Karpas-422 (cell line): ENCODE data around the gene GPR42. TPM values are rescaled to one million over a fixed set of nuclear protein-coding genes. Genes with fewer than 3 reads are reported as not detected.
A peak's percentile ranks its signal among the peaks of the same experiment; 100 is the strongest.

Source experiments
- DNase-seq: peaks from one replicate; pipeline ENCODE4 v3.0.0-alpha.2; 2015
- H2AFZ ChIP-seq: fragments of 200-600 bp; sonication (generic); 2 replicates; pipeline ENCODE4 v1.6.1; 2014; ENCODE audit warnings: antibody characterized with exemption, low read length, mixed read lengths
- H3K27ac ChIP-seq: fragments of 200-600 bp; sonication (generic); 2 replicates; pipeline ENCODE4 v1.5.1; 2014; ENCODE audit warnings: mild to moderate bottlenecking, low read length, moderate library complexity
- H3K27me3 ChIP-seq: fragments of 200-600 bp; sonication (generic); 2 replicates; pipeline ENCODE4 v1.6.1; 2014; ENCODE audit warnings: low read length, mixed read lengths
- H3K36me3 ChIP-seq: fragments of 200-600 bp; sonication (generic); 2 replicates; pipeline ENCODE4 v1.6.1; 2014; ENCODE audit warnings: low read length, mixed read lengths; ENCODE audit not compliant: insufficient read depth
- H3K4me1 ChIP-seq: fragments of 200-600 bp; sonication (generic); 2 replicates; pipeline ENCODE4 v1.6.1; 2014; ENCODE audit warnings: mild to moderate bottlenecking, low read length, mixed read lengths
- H3K4me2 ChIP-seq: fragments of 200-600 bp; sonication (generic); 2 replicates; pipeline ENCODE4 v1.6.1; 2014; ENCODE audit warnings: low read length, low read depth, mild to moderate bottlenecking; ENCODE audit not compliant: poor library complexity, severe bottlenecking
- H3K4me3 ChIP-seq: fragments of 200-600 bp; sonication (generic); 2 replicates; pipeline ENCODE4 v1.5.1; 2014; ENCODE audit warnings: mild to moderate bottlenecking, antibody characterized with exemption, low read length, mixed read lengths
- H3K79me2 ChIP-seq: fragments of 200-600 bp; sonication (generic); 2 replicates; pipeline ENCODE4 v1.6.1; 2014; ENCODE audit warnings: mild to moderate bottlenecking, low read length, mixed read lengths
- H3K9ac ChIP-seq: fragments of 200-600 bp; sonication (generic); 2 replicates; pipeline ENCODE4 v1.6.0; 2014; ENCODE audit warnings: low read length
- H3K9me2 ChIP-seq: fragments of 200-600 bp; sonication (generic), shearing (Covaris generic); replicated peaks from 2 replicates; pipeline ENCODE4 v1.6.0; 2014; ENCODE audit warnings: mild to moderate bottlenecking, low read length, moderate library complexity; ENCODE audit not compliant: insufficient read depth
- H3K9me3 ChIP-seq: fragments of 300-700, 200-600 bp; sonication (generic); 2 replicates; pipeline ENCODE4 v1.6.1; 2014; ENCODE audit warnings: low read length, mixed read lengths
- H4K20me1 ChIP-seq: fragments of 200-600 bp; sonication (generic); 2 replicates; pipeline ENCODE4 v1.6.1; 2014; ENCODE audit warnings: mild to moderate bottlenecking, antibody characterized with exemption, low read length, low read depth; ENCODE audit not compliant: insufficient read depth
- total RNA-seq: library from RNA; depleted of rRNA; stranded (reverse); fragments of >200 nt; shearing (Covaris generic); gene quantifications from 2 replicates; pipeline ENCODE4 v1.2.3, GENCODE V29; 2014; ENCODE audit warnings: low replicate concordance

The GPR42 gene
- total RNA-seq, 1 experiment from 2014 or later: not detected

- H3K9me2 ChIP-seq: no peaks in the 10 kb centered on the region
- H3K36me3 ChIP-seq: peaks cover 39% of the 10 kb centered on the region
- H3K27ac ChIP-seq: peak overlapping the region; percentile 90
- peaks cover 61% of the 10 kb centered on the region for H3K4me1 ChIP-seq
- peaks cover 29% of the 10 kb centered on the region; the same call in 1 of the 2 replicates for H4K20me1 ChIP-seq
- no peaks in the 10 kb centered on the region for H3K9me3 ChIP-seq
- peak overlapping the region; percentile 22; the same call in 1 of the 2 replicates for H3K4me3 ChIP-seq
- no peaks in the 10 kb centered on the region for H3K27me3 ChIP-seq
- no peak for DNase-seq
- peak overlapping the region; percentile 98 for H3K4me2 ChIP-seq
- no peak overlapping the region for H2AFZ ChIP-seq
- H3K9ac ChIP-seq: peak overlapping the region; percentile 51; the same call in 1 of the 2 replicates
- H3K79me2 ChIP-seq: peaks cover 10% of the 10 kb centered on the region; the same call in 1 of the 2 replicates
Observed at GRCh38 chr19:35332817-35333216, 38.1 kb upstream of the GPR42 start.

- Histone ChIP-seq H3K9me2 (no peaks in the 10 kb centered on the region), H3K9me3 (no peaks in the 10 kb centered on the region), H4K20me1 (peaks cover 29% of the 10 kb centered on the region; the same call in 1 of the 2 replicates), H3K79me2 (peaks cover 10% of the 10 kb centered on the region; the same call in 1 of the 2 replicates), H3K27me3 (no peaks in the 10 kb centered on the region), H2AFZ (no peak overlapping the region), H3K4me3 (no peak overlapping the region), H3K36me3 (peaks cover 44% of the 10 kb centered on the region), H3K4me2 (no peak overlapping the region), H3K9ac (no peak overlapping the region), H3K4me1 (peaks cover 48% of the 10 kb centered on the region), H3K27ac (0 out of 2 replicates have a peak overlapping the region, but pooled peaks have one; percentile 7)
- no peak for DNase-seq
Observed at GRCh38 chr19:35334144-35334753, 36.6 kb upstream of the GPR42 start.

GRCh38 chr19:35336166-35336955, 34.5 kb upstream of the GPR42 start:
- no peak overlapping the region for H2AFZ ChIP-seq
- peaks cover 46% of the 10 kb centered on the region for H3K36me3 ChIP-seq
- H3K27ac ChIP-seq: no peak overlapping the region
- H4K20me1 ChIP-seq: peaks cover 33% of the 10 kb centered on the region; the same call in 1 of the 2 replicates
- peaks cover 28% of the 10 kb centered on the region for H3K4me1 ChIP-seq
- H3K9ac ChIP-seq: no peak overlapping the region
- peaks cover 7% of the 10 kb centered on the region; the same call in 1 of the 2 replicates for H3K79me2 ChIP-seq
- H3K27me3 ChIP-seq: no peaks in the 10 kb centered on the region
- H3K4me2 ChIP-seq: no peak overlapping the region
- H3K9me3 ChIP-seq: no peaks in the 10 kb centered on the region
- DNase-seq: no peak
- no peak overlapping the region for H3K4me3 ChIP-seq
- no peaks in the 10 kb centered on the region for H3K9me2 ChIP-seq

- Histone ChIP-seq H3K4me2 (no peak overlapping the region), H3K9ac (no peak overlapping the region), H3K9me3 (no peaks in the 10 kb centered on the region), H3K27ac (no peak overlapping the region), H3K4me3 (no peak overlapping the region), H2AFZ (no peak overlapping the region), H3K4me1 (peaks cover 18% of the 10 kb centered on the region), H3K9me2 (no peaks in the 10 kb centered on the region), H3K79me2 (peaks cover 4% of the 10 kb centered on the region; the same call in 1 of the 2 replicates), H3K27me3 (no peaks in the 10 kb centered on the region), H3K36me3 (peaks cover 43% of the 10 kb centered on the region), H4K20me1 (peaks cover 31% of the 10 kb centered on the region; the same call in 1 of the 2 replicates)
- DNase-seq: no peak
Observed at GRCh38 chr19:35337097-35337983, 33.5 kb upstream of the GPR42 start.

- Histone ChIP-seq H3K36me3 (peaks cover 37% of the 10 kb centered on the region), H3K27ac (no peak overlapping the region), H3K4me2 (no peak overlapping the region), H3K4me1 (peaks cover 12% of the 10 kb centered on the region), H3K9me2 (no peaks in the 10 kb centered on the region), H3K4me3 (no peak overlapping the region), H3K79me2 (no peaks in the 10 kb centered on the region), H3K27me3 (no peaks in the 10 kb centered on the region), H4K20me1 (peaks cover 28% of the 10 kb centered on the region; the same call in 1 of the 2 replicates), H3K9ac (no peak overlapping the region), H3K9me3 (no peaks in the 10 kb centered on the region), H2AFZ (no peak overlapping the region)
- DNase-seq: no peak
Observed at GRCh38 chr19:35337984-35338296, 32.9 kb upstream of the GPR42 start.

- Histone ChIP-seq H3K9me3 (no peaks in the 10 kb centered on the region), H3K9me2 (no peaks in the 10 kb centered on the region), H3K4me2 (no peak overlapping the region), H3K4me1 (peaks cover 15% of the 10 kb centered on the region), H2AFZ (no peak overlapping the region), H3K4me3 (no peak overlapping the region), H3K79me2 (no peaks in the 10 kb centered on the region), H3K9ac (no peak overlapping the region), H3K27me3 (no peaks in the 10 kb centered on the region), H4K20me1 (peaks cover 17% of the 10 kb centered on the region; the same call in 1 of the 2 replicates), H3K27ac (no peak overlapping the region), H3K36me3 (peaks cover 30% of the 10 kb centered on the region)
- no peak for DNase-seq
Observed at GRCh38 chr19:35340431-35340830, 30.4 kb upstream of the GPR42 start.

- no peak overlapping the region for H3K9ac ChIP-seq
- no peaks in the 10 kb centered on the region for H3K9me2 ChIP-seq
- no peak overlapping the region for H2AFZ ChIP-seq
- H4K20me1 ChIP-seq: peaks cover 17% of the 10 kb centered on the region; the same call in 1 of the 2 replicates
- no peaks in the 10 kb centered on the region for H3K79me2 ChIP-seq
- no peak overlapping the region for H3K4me3 ChIP-seq
- no peak overlapping the region for H3K27ac ChIP-seq
- DNase-seq: no peak
- no peak overlapping the region for H3K4me2 ChIP-seq
- H3K4me1 ChIP-seq: peaks cover 20% of the 10 kb centered on the region
- H3K36me3 ChIP-seq: peaks cover 28% of the 10 kb centered on the region
- H3K27me3 ChIP-seq: no peaks in the 10 kb centered on the region
- H3K9me3 ChIP-seq: no peaks in the 10 kb centered on the region
Observed at GRCh38 chr19:35341006-35341405, 29.9 kb upstream of the GPR42 start.
